SW480 (cell line): Measurements from ENCODE around the gene ASIC1.

Source experiments
- DNase-seq: peaks from one replicate; pipeline ENCODE4 v3.0.0-alpha.2; 2016; ENCODE audit warnings: low spot score

The ASIC1 gene

DNA sequence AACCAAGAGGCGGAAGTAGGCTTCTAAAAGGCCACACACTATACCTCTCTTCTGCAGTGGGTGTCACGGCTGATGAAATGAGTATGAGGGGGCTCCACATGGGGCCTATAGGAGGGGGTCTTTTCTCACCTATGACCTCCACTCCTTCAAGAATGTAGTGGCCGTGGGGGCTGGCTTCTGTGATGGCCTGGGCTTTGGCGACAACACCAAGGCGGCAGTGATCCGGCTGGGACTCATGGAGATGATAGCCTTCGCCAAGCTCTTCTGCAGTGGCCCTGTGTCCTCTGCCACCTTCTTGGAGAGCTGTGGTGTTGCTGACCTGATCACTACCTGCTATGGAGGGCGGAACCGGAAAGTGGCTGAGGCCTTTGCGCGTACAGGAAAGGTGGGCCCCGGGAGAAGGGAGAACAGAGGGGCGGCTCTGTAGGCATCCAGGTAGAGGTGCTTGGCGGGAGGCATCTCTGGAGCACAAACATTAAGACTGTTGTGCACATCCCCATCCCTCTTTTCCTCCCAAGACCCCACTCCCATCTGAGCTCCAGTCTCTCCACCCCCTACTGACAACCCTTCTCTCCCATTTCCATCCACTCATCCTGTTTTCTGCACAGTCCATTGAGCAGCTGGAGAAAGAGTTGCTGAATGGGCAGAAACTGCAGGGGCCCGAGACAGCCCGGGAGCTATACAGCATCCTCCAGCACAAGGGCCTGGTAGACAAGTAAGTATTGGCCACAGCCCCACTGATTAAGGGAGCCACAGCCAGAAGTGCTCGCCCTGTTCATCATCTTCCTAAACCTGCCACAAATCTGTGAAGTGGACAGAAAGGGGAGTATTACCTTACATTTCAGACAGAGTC is 50.2 kb downstream of the ASIC1 start:
- DNase-seq: no peak

GRCh38 chr12:50109319-50109718 is 51.9 kb downstream of the ASIC1 start:
- no peak for DNase-seq

- DNase-seq: peak; percentile 29
These were observed 52.8 kb downstream of the ASIC1 start for GRCh38 chr12:50110127-50110761.

DNA sequence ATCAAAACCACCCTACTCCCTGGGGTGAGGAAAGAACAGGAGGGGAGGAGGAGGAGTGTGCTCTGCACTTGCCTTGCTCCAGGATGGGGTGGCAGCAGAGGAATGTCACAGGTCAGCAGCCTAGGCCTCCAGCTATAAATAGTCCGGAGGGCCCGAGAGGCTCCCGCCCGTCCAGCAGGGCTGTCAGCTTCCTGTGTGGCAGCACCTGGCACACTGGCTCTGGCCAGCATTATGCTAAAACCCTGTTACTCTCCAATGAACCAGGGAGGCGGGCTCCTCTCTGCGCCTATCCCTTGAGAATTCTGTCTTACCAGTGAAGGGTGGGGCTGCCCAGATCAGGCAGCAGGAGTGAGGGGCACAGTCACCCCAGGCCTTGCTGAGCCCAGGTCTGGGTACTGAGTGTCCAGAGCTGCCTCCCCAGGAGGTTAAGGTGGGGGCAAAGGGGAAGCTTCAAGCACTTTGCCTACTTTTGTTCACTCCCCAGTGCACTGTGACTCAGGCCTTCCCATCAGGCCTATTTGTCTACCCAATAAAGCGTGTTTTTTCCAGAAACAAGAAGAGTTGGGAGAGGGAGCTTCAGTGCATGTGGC is 53.5 kb downstream of the ASIC1 start:
- peak; percentile 76 for DNase-seq

DNA sequence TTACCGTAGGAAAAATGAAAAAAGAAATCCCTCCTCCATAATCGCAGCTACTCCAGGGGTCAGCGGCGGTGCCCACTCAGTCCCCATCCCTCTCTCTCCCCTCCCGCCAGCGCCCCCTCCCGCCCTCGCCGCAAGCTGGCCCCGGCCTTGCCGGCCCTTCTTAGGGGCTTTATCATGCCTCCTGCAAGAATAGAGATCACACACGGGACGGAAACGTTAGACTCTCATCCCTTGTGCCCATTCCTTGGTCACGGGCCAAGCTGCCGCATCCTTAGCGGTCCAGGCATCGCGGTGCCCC is 53.9 kb downstream of the ASIC1 start:
- DNase-seq: no peak

DNA sequence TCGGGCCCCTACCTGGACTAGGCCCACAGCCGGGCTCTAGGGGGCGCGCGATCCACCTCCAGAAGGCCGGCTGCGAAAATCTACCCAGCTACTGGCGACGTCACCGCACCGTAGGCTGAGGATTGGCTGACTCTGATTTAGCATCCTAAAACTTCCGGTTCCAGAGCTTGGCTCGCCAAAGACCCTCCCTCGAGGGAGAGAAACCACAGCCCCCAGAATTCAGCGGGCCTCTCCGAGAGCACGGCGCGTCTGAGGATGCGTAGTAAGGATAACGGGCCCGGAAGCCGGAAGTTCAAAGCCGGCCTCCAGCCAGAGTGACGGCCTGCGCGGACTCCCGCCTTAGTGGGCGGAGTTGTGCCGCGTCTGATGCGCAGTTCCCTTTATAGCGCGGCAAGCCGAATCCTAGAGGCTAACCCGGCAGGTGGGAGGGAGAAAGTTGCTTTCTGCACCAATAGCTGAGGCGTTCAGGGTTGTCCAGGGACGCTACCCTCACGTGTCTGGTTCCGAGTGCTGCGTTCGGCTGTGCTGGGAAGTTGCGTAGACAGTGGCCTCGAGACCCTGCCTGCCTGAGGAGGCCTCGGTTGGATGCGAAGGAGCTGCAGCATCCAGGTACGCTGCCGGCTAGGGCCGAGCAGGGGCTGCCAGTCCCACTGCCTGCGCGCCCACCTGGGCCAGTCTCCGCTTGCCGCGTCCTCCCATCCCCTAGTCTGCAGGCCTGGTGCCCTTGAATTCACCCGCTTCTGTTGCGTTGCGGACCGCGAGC is 54.5 kb downstream of the ASIC1 start, which contains the start of gene COX14:
COX14 (plus strand) TSS at position 544 of the 763 bp plus-strand sequence. CDS start 7,808 bp downstream, outside the sequence.
- DNase-seq: peak; percentile 99

GRCh38 chr12:50112456-50113218 is 55.2 kb downstream of the ASIC1 start:
- peak; percentile 73 for DNase-seq

GRCh38 chr12:50117057-50117622 is 59.7 kb downstream of the ASIC1 start:
- DNase-seq: no peak

DNA sequence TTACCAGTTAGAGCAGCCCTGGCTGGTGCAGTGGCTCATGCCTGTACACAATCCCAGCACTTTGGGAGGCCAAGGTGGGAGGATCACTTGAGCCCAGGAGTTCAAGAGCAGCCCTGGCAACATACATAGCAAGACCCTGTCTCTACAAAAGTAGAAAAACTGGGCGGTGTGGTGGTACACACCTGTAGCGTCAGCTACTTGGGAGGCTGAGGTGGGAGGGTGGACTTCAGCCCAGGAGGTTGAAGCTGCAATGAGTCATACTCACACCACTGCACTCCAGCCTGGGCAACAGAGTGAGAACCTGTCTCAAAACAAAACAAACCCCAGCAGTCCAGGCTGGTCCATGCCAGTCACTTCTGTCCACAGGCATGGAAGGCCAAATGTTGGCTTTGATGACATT is 62.0 kb downstream of the ASIC1 start:
- DNase-seq: no peak

- no peak for DNase-seq
These were observed 63.1 kb downstream of the ASIC1 start for GRCh38 chr12:50120521-50120920.

DNA sequence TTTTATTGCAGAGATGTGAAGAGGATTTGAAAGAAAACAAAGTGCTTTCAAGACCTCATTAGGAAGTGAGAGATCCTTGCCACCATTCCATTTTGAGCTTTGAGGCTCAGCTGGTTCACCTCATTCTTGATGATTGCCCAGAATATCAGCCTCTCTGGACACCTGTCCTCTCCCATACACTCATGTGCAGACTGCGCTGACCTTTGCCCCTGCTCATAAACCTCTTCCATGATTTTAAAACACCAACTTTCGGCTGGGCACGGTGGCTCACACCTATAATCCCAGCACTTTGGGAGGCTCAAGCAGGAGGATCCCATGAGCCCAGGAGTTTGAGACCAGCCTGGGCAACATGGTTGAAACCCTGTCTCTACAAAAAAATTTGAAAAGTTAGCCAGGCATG is 63.6 kb downstream of the ASIC1 start:
- DNase-seq: no peak

- DNase-seq: no peak
These were observed 64.2 kb downstream of the ASIC1 start for GRCh38 chr12:50121641-50122040.

DNA sequence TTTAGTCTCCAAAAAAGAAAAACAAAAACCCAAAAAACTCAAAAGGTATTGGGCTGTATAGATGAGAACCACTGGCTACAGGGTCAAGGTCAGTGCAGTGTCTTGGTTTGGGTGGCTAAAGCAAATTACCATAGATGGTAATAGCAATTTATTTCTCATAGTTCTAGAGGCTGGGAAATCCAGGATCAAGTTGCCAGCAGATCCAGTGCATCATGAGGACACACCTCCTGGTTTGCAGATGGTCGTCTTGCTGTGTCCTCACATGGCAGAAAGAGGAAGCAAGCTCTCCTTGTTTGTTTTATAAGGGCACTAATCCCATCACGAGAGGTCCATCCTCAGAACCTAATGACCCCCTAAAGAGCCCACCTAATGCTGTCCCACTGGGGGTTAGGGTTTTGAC is 65.8 kb downstream of the ASIC1 start:
- no peak for DNase-seq

DNA sequence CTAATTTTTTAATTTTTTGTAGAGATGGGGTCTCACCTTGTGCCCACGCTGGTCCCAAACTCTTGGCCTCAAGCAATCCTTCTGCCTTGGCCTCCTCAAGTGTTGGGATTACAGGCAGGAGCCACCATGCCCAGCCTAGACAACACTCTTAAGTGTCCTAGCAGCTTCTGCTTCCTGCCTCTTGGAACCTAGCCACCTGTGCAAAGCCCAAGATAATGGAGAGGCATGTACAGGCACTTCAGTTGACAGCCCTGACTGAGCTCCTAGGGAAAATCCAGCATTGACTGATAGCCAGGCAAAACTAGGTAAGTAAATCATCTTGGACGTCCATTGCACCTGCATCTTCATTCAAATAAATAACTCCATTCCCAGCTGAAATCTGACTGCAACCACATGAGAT is 70.2 kb downstream of the ASIC1 start:
- DNase-seq: no peak

DNA sequence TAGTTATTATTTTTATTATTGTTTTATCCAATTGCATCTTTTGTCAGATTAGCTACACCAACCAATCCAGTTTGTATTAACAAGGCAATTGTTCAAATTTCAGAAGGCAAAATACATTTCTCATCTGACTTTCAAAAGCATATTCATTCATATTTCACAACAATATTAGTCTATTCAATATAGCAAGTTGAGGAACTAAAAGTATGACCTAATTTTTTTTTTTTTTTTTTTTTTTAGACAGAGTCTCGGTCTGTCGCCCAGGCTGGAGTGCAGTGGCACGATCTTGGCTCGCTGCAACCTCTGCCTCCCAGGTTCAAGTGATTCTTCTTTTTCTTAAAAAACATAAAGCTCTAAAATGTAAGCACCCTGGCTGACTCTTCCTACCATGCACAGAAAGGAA is 71.9 kb downstream of the ASIC1 start:
- DNase-seq: no peak

GRCh38 chr12:50132505-50133135 is 75.2 kb downstream of the ASIC1 start:
- DNase-seq: no peak
